HCT116 (cell line): Measurements from ENCODE around the gene ENHO. TPM values are rescaled to one million over a fixed set of nuclear protein-coding genes. Genes with fewer than 3 reads are reported as not detected.

Experiments used
- ATAC-seq: fragments of 200-7000 bp; cut with Tn5 transposase; 2 replicates; pipeline ENCODE4 v1.9.1; 2020; ENCODE audit warnings: mild to moderate bottlenecking, moderate library complexity
- BruUV-seq: library from RNA; stranded (reverse); fragments of 400-500 nt; replicated peaks from 2 replicates; lab custom pipeline; 2021; lab: Mats Ljungman, UMichigan
- CTCF ChIA-PET: fragments of 300-600 bp; sonication (Branson Sonifier 250); formaldehyde crosslinking; loops from one replicate; lab custom pipeline; 2021; ENCODE audit warnings: antibody characterized with exemption; lab: Charles Lee
- POLR2A ChIA-PET: fragments of 300-600, 350-600 bp; sonication (Branson Sonifier 250); formaldehyde crosslinking; loops from one replicate; lab custom pipeline; 2021; ENCODE audit warnings: antibody characterized with exemption; lab: Charles Lee
- RAD21 ChIA-PET, 2 experiments: fragments of 300-600 bp; sonication (Branson Sonifier 250); formaldehyde crosslinking; loops; one replicate each; lab custom pipeline; 2023; ENCODE audit warnings: low total read pairs in 2 of 2; ENCODE audit not compliant: uncharacterized antibody in 2 of 2, unreplicated experiment in 2 of 2, low non-redundant PET in 1 of 2; lab: Charles Lee
- DNase-seq: peaks from one replicate; pipeline ENCODE4 v3.0.0-alpha.2; 2010; ENCODE audit warnings: low read depth, low spot score
- H2AFZ ChIP-seq: fragments of 200-600 bp; shearing (Covaris generic), sonication (generic); 2 replicates; pipeline ENCODE4 v1.6.1; 2017; ENCODE audit warnings: low read depth, mixed run types, mixed read lengths, antibody characterized with exemption, low read length; ENCODE audit not compliant: poor library complexity, severe bottlenecking
- H3K27ac ChIP-seq: 2 replicates; pipeline ENCODE4 v1.5.1; 2012; ENCODE audit warnings: low read depth, low read length
- H3K27me3 ChIP-seq: fragments of 200-600 bp; sonication (generic); 2 replicates; pipeline ENCODE4 v1.6.1; 2016; ENCODE audit warnings: mixed run types, low read length, mixed read lengths; ENCODE audit not compliant: insufficient read depth
- H3K36me3 ChIP-seq, 2 experiments: fragments of 200-500 bp in 1 of 2; fragments of 200-600 bp in 1 of 2; sonication (Bioruptor generic) in 1 of 2; sonication (generic) in 1 of 2; 2 replicates each; pipeline versions ENCODE4 v1.5.1 to v1.6.1; 2014 to 2016; ENCODE audit warnings: low read length in 2 of 2, inconsistent platforms in 1 of 2, mixed read lengths in 1 of 2, mixed run types in 1 of 2; ENCODE audit not compliant: insufficient read depth in 2 of 2, control insufficient read depth in 1 of 2
- H3K4me1 ChIP-seq, 2 experiments: fragments of 200-600 bp in 1 of 2; sonication (generic) in 1 of 2; 2 replicates each; pipeline versions ENCODE4 v1.5.1 to v1.6.1; 2012 to 2017; ENCODE audit warnings: low read length in 2 of 2, inconsistent platforms in 1 of 2, mild to moderate bottlenecking in 1 of 2, mixed read lengths in 1 of 2, mixed run types in 1 of 2, moderate library complexity in 1 of 2; ENCODE audit not compliant: insufficient read depth in 2 of 2, control insufficient read depth in 1 of 2
- H3K4me2 ChIP-seq: fragments of 200-600 bp; sonication (generic); 2 replicates; pipeline ENCODE4 v1.6.1; 2017; ENCODE audit warnings: mixed run types, low read length, mixed read lengths
- H3K4me3 ChIP-seq, 2 experiments: fragments of 200-600 bp in 1 of 2; sonication (generic) in 1 of 2; replicated peaks in 1 of 2; 2 replicates each; pipeline ENCODE4 v1.5.1; 2011 to 2016; ENCODE audit warnings: low read length in 2 of 2, control low read depth in 1 of 2, low read depth in 1 of 2, mild to moderate bottlenecking in 1 of 2, mixed read lengths in 1 of 2, mixed run types in 1 of 2
- H3K79me2 ChIP-seq: fragments of 200-600 bp; sonication (generic); 2 replicates; pipeline ENCODE4 v1.6.1; 2017; ENCODE audit warnings: mild to moderate bottlenecking, mixed run types, low read length, moderate library complexity, mixed read lengths; ENCODE audit not compliant: insufficient read depth
- H3K9ac ChIP-seq: fragments of 200-600 bp; sonication (generic); 2 replicates; pipeline ENCODE4 v1.6.1; 2016; ENCODE audit warnings: low read length, mixed read lengths
- H3K9me2 ChIP-seq: fragments of 200-600 bp; sonication (generic), shearing (Covaris generic); 2 replicates; pipeline ENCODE4 v1.6.1; 2017; ENCODE audit warnings: mixed run types, mild to moderate bottlenecking, moderate library complexity; ENCODE audit not compliant: insufficient read depth
- H3K9me3 ChIP-seq, 2 experiments: fragments of 200-500 bp in 1 of 2; fragments of 200-600 bp in 1 of 2; sonication (Bioruptor generic) in 1 of 2; sonication (generic) in 1 of 2; 2 replicates each; pipeline ENCODE4 v1.6.1; 2014 to 2017; ENCODE audit warnings: low read length in 2 of 2, mixed read lengths in 2 of 2, inconsistent platforms in 1 of 2, low read depth in 1 of 2, mild to moderate bottlenecking in 1 of 2, mixed run types in 1 of 2, moderate library complexity in 1 of 2; ENCODE audit not compliant: control insufficient read depth in 1 of 2, insufficient read depth in 1 of 2
- H4K20me1 ChIP-seq: fragments of 200-600 bp; sonication (generic), shearing (Covaris generic); 2 replicates; pipeline ENCODE4 v1.6.1; 2017; ENCODE audit warnings: mixed run types, mild to moderate bottlenecking, moderate library complexity; ENCODE audit not compliant: insufficient read depth
- ATF3 ChIP-seq: IDR thresholded peaks from 2 replicates; pipeline ENCODE4 v1.6.1; 2012
- CBX3 ChIP-seq: IDR thresholded peaks from 2 replicates; pipeline ENCODE4 v1.6.1; 2012; ENCODE audit warnings: low read depth
- CEBPB ChIP-seq: IDR thresholded peaks from 2 replicates; pipeline ENCODE4 v1.6.1; 2012; ENCODE audit warnings: low read depth
- EGR1 ChIP-seq: IDR thresholded peaks from 2 replicates; pipeline ENCODE4 v1.6.1; 2012; ENCODE audit warnings: low read depth
- FOSL1 ChIP-seq: IDR thresholded peaks from 2 replicates; pipeline ENCODE4 v1.6.1; 2012; ENCODE audit warnings: low read depth
- POLR2A ChIP-seq: IDR thresholded peaks from 2 replicates; pipeline ENCODE4 v1.7.0; 2011; ENCODE audit warnings: borderline replicate concordance; ENCODE audit not compliant: insufficient read depth, insufficient read length; ENCODE audit errors: extremely low read depth
- SIN3A ChIP-seq: IDR thresholded peaks from 2 replicates; pipeline ENCODE4 v1.6.1; 2012; ENCODE audit warnings: low read depth
- TCF7L2 ChIP-seq: IDR thresholded peaks from 2 replicates; pipeline ENCODE4 v1.7.0; 2011; ENCODE audit warnings: borderline replicate concordance, inconsistent platforms; ENCODE audit not compliant: insufficient read depth, insufficient read length; ENCODE audit errors: extremely low read depth
- ZBTB33 ChIP-seq: IDR thresholded peaks from 2 replicates; pipeline ENCODE4 v1.6.1; 2011; ENCODE audit warnings: mild to moderate bottlenecking, low read length, moderate library complexity; ENCODE audit not compliant: insufficient replicate concordance; ENCODE audit errors: extremely low read depth
- ZFX ChIP-seq: fragments of 450-650 bp; IDR thresholded peaks from 2 replicates; pipeline ENCODE4 v1.6.1; 2017
- ZNF274 ChIP-seq: fragments of 200-500 bp; sonication (Bioruptor generic); IDR thresholded peaks from 2 replicates; pipeline ENCODE4 v1.6.1; 2014; ENCODE audit warnings: mild to moderate bottlenecking, low read depth, low read length, inconsistent platforms
- intact Hi-C: fragments of 100-400 bp; cut with micrococcal nuclease; formaldehyde crosslinking; loops from 2 replicates; pipeline ENCODE4 v1.10.0; 2022
- total RNA-seq: library from RNA; stranded (reverse); gene quantifications from one replicate; pipeline ENCODE4 v1.2.1, GENCODE V29; 2021; ENCODE audit not compliant: unreplicated experiment

ENHO gene
- total RNA-seq, 1 experiment from 2014 or later: 6.1 TPM

GRCh38 chr9:34552606-34552981 lies 29.8 kb upstream of the ENHO start (continued):
- TF ChIP-seq POLR2A (no peak), ATF3 (no peak)

- TF ChIP-seq CBX3 (no peak), POLR2A (no peak)
- Histone ChIP-seq H3K27ac (no peak overlapping the region), H2AFZ (no peak overlapping the region), H3K79me2 (no peaks in the 10 kb centered on the region), H3K36me3 (no peaks in the 10 kb centered on the region), H4K20me1 (no peaks in the 10 kb centered on the region), H3K9me2 (no peaks in the 10 kb centered on the region), H3K4me3 (no peak overlapping the region), H3K27me3 (no peaks in the 10 kb centered on the region), H3K4me1 (peaks cover 0 to 4% of the 10 kb centered on the region in 2 experiments; a peak in 1 of 4 replicates), H3K9me3 (no peaks in the 10 kb centered on the region), H3K4me2 (no peak overlapping the region), H3K9ac (no peak overlapping the region)
- no peak for ATAC-seq
- BruUV-seq: no TSS peak
- DNase-seq: no peak
- ChIA-PET RAD21 (interaction anchor here in 1 of 2 experiments (1.1 kb wide), 1 partner anchor 52 kb away, joined by 3 read pairs; no protein-coding TSS in a partner anchor), POLR2A (no interaction called here), CTCF (no interaction called here)
- intact Hi-C loops: no loop called here
Measured at GRCh38 chr9:34551751-34552605, 29.2 kb upstream of the ENHO start.

GRCh38 chr9:34550681-34551270 lies 28.0 kb upstream of the ENHO start:
- Histone ChIP-seq H3K9me2 (no peaks in the 10 kb centered on the region), H3K4me1 (peaks cover 0 to 4% of the 10 kb centered on the region in 2 experiments; a peak in 2 of 4 replicates), H3K9ac (no peak overlapping the region), H3K79me2 (no peaks in the 10 kb centered on the region), H3K27me3 (no peaks in the 10 kb centered on the region), H3K4me2 (no peak overlapping the region), H3K9me3 (no peaks in the 10 kb centered on the region), H4K20me1 (no peaks in the 10 kb centered on the region), H3K27ac (no peak overlapping the region), H3K36me3 (no peaks in the 10 kb centered on the region), H2AFZ (no peak overlapping the region), H3K4me3 (no peak overlapping the region)
- DNase-seq: no peak
- no TSS peak for BruUV-seq
- ChIA-PET CTCF (no interaction called here), POLR2A (no interaction called here), RAD21 (no interaction called here)
- no peak for ATAC-seq
- intact Hi-C loops: no loop called here
- TF ChIP-seq CEBPB: no peak
- TF ChIP-seq ATF3: no peak
- no peak for TF ChIP-seq ZBTB33
- TF ChIP-seq TCF7L2: no peak
- TF ChIP-seq POLR2A: no peak
- TF ChIP-seq CBX3: no peak
- no peak for TF ChIP-seq ZNF274
- TF ChIP-seq SIN3A: no peak
- no peak for TF ChIP-seq EGR1
- no peak for TF ChIP-seq FOSL1
- TF ChIP-seq ZFX: no peak
